ENCODE results near the gene SCRN2. TPM values are rescaled to one million over a fixed set of nuclear protein-coding genes. Genes with fewer than 3 reads are reported as not detected.

The SCRN2 gene
- total RNA-seq, 4 donors from 2014 or later = 11.0 to 22.3 (median 16.8) TPM

- Histone ChIP-seq H3K27ac (no peak overlapping the region), H3K36me3 (no peaks in the 10 kb centered on the region), H3K27me3 (peaks cover 15 to 22% (median 16%) of the 10 kb centered on the region in 3 donors), H3K9me3 (no peaks in the 10 kb centered on the region), H3K4me1 (peaks cover 4 to 5% of the 10 kb centered on the region in 2 donors), H3K4me3 (no peak overlapping the region)
- TF ChIP-seq CTCF (IDR thresholded peaks at IDR 0.05 in 4 of 5, conservative IDR thresholded peaks at IDR 0.05 in 1 of 5) (no peak), POLR2A (IDR thresholded peaks at IDR 0.05) (no peak)
- intact Hi-C loops (cut with DNase I; ENCODE audit: low total_unique reads) = no loop called here
- ATAC-seq (no peak), DNase-seq (no peak)
- in situ Hi-C loops (cut with MboI; ENCODE audit: low sequenced_read_pairs in 4 of 4) = no loop called here
Measured at GRCh38 chr17:47879776-47880454, 38.8 kb upstream of the SCRN2 start.

GRCh38 chr17:47879028-47879585, 38.0 kb upstream of the SCRN2 start:
- H3K4me3 ChIP-seq = no peak overlapping the region
- DNase-seq (no peak), ATAC-seq (no peak)
- peaks cover 4 to 5% of the 10 kb centered on the region in 2 donors for H3K4me1 ChIP-seq
- TF ChIP-seq POLR2A (IDR thresholded peaks at IDR 0.05) = no peak
- TF ChIP-seq CTCF (IDR thresholded peaks at IDR 0.05 in 4 of 5, conservative IDR thresholded peaks at IDR 0.05 in 1 of 5) = no peak
- H3K27ac ChIP-seq = no peak overlapping the region
- no peaks in the 10 kb centered on the region for H3K36me3 ChIP-seq
- in situ Hi-C loops (cut with MboI; ENCODE audit: low sequenced_read_pairs in 4 of 4) = no loop called here
- peaks cover 19 to 27% (median 19%) of the 10 kb centered on the region in 3 donors for H3K27me3 ChIP-seq
- intact Hi-C loops (cut with DNase I; ENCODE audit: low total_unique reads) = no loop called here
- no peaks in the 10 kb centered on the region for H3K9me3 ChIP-seq

GRCh38 chr17:47878203-47879027, 37.3 kb upstream of the SCRN2 start:
- in situ Hi-C loops (cut with MboI; ENCODE audit: low sequenced_read_pairs in 4 of 4) = no loop called here
- H3K4me3 ChIP-seq = no peak overlapping the region
- H3K9me3 ChIP-seq = no peaks in the 10 kb centered on the region
- peaks cover 19 to 31% (median 23%) of the 10 kb centered on the region in 3 donors for H3K27me3 ChIP-seq
- no peak for TF ChIP-seq POLR2A (IDR thresholded peaks at IDR 0.05)
- no peak for TF ChIP-seq CTCF (IDR thresholded peaks at IDR 0.05 in 4 of 5, conservative IDR thresholded peaks at IDR 0.05 in 1 of 5)
- H3K27ac ChIP-seq = no peak overlapping the region
- DNase-seq (no peak), ATAC-seq (no peak)
- no peaks in the 10 kb centered on the region for H3K36me3 ChIP-seq
- intact Hi-C loops (cut with DNase I; ENCODE audit: low total_unique reads) = no loop called here
- H3K4me1 ChIP-seq = peaks cover 4 to 5% of the 10 kb centered on the region in 2 donors

GRCh38 chr17:47877368-47878034, 36.4 kb upstream of the SCRN2 start:
- Histone ChIP-seq H3K4me1 (peaks cover 2 to 4% of the 10 kb centered on the region in 2 donors), H3K9me3 (no peaks in the 10 kb centered on the region), H3K27me3 (peaks cover 28 to 40% (median 32%) of the 10 kb centered on the region in 3 donors), H3K36me3 (no peaks in the 10 kb centered on the region), H3K4me3 (no peak overlapping the region), H3K27ac (no peak overlapping the region)
- intact Hi-C loops (cut with DNase I; ENCODE audit: low total_unique reads) = no loop called here
- no peak for DNase-seq
- no peak for ATAC-seq
- TF ChIP-seq POLR2A (IDR thresholded peaks at IDR 0.05) = no peak
- no peak for TF ChIP-seq CTCF (IDR thresholded peaks at IDR 0.05 in 4 of 5, conservative IDR thresholded peaks at IDR 0.05 in 1 of 5)
- in situ Hi-C loops (cut with MboI; ENCODE audit: low sequenced_read_pairs in 4 of 4) = no loop called here
